ENCODE results near the gene MRPS22.
"Not testable (repeated sequence)": the region's sequence is repeated elsewhere in the genome, so short reads cannot be mapped to it uniquely, and the experiment has no call there.

The MRPS22 gene

DNA sequence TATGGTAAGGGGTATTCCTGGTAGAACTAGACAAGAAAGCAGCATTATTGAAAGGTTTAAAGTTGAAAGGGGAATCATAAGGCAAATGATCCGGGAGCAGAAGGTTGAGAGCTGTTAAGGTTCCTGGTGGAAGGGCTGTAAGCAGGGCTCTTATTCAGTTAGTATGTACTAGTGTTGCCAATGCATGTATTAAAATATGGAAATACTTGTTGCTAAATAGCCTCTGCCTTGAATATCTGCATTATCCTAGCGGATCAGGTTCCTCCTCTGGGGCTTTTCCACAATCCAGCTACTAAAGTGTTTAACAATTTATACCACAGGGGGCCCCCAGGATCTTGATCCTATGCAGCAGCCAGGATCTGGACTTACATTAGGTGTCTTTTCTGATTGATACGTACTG is 52.9 kb downstream of the MRPS22 start:
- DNase-seq (ENCODE audit: low read depth, low spot score) = no peak

- DNase-seq (ENCODE audit: low read depth, low spot score) = not testable (repeated sequence)
These were observed 57.3 kb downstream of the MRPS22 start for GRCh38 chr3:139401155-139401554.

Data from activated naive CD8-positive, alpha-beta T cell treated with anti-CD3 and anti-CD28 coated beads, Interleukin-2, amount 50 U/mL, for 16 hours (primary cell).